ENCODE results near the gene CELF4. TPM values are rescaled to one million over a fixed set of nuclear protein-coding genes. Genes with fewer than 3 reads are reported as not detected.

Gene CELF4
- total and polyA plus RNA-seq, 2 donors (not counting 1 experiment from before 2014, with no cell fraction given), result 0.17 TPM; not detected in 1

- no peak overlapping the region for H3K4me2 ChIP-seq (ENCODE audit: extremely low read depth, insufficient read depth, low read length)
Measured at GRCh38 chr18:37252854-37253393, 312.7 kb downstream of the CELF4 start.

GRCh38 chr18:37252342-37252741 is 313.3 kb downstream of the CELF4 start:
- Histone ChIP-seq H3K27me3 (ENCODE audit: control insufficient read depth, insufficient read depth, low read length) (peaks cover 13% of the 10 kb centered on the region), H3K4me1 (ENCODE audit: control insufficient read depth, extremely low read depth, insufficient read depth, low read length) (no peaks in the 10 kb centered on the region), H2AFZ (ENCODE audit: low read length) (no peak overlapping the region), H3K36me3 (ENCODE audit: control insufficient read depth, insufficient read depth, low read length) (no peaks in the 10 kb centered on the region), H3K79me2 (ENCODE audit: control insufficient read depth, insufficient read depth, low read length) (no peaks in the 10 kb centered on the region), H3K4me3 (replicated peaks in 1 of 4; ENCODE audit: control extremely low read depth in 1 of 4, insufficient read depth in 1 of 4, low read depth in 3 of 4, low read length in 4 of 4) (no peak overlapping the region), H3K27ac (ENCODE audit: insufficient read depth, low read length) (no peak overlapping the region), H3K9ac (ENCODE audit: insufficient read depth, low read length) (no peak overlapping the region), H3K4me2 (ENCODE audit: extremely low read depth, insufficient read depth, low read length) (no peak overlapping the region), H4K20me1 (ENCODE audit: control insufficient read depth, extremely low read depth, insufficient read depth, low read length) (no peaks in the 10 kb centered on the region), H3K9me3 (ENCODE audit: control insufficient read depth, insufficient read depth, low read depth, low read length) (no peaks in the 10 kb centered on the region)
- no peak for TF ChIP-seq EZH2 (IDR thresholded peaks at IDR 0.05; ENCODE audit: low read length, missing control alignments)
- TF ChIP-seq, protein P1, sequence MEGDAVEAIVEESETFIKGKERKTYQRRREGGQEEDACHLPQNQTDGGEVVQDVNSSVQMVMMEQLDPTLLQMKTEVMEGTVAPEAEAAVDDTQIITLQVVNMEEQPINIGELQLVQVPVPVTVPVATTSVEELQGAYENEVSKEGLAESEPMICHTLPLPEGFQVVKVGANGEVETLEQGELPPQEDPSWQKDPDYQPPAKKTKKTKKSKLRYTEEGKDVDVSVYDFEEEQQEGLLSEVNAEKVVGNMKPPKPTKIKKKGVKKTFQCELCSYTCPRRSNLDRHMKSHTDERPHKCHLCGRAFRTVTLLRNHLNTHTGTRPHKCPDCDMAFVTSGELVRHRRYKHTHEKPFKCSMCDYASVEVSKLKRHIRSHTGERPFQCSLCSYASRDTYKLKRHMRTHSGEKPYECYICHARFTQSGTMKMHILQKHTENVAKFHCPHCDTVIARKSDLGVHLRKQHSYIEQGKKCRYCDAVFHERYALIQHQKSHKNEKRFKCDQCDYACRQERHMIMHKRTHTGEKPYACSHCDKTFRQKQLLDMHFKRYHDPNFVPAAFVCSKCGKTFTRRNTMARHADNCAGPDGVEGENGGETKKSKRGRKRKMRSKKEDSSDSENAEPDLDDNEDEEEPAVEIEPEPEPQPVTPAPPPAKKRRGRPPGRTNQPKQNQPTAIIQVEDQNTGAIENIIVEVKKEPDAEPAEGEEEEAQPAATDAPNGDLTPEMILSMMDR (conservative IDR thresholded peaks at IDR 0.05 in 1 of 2, IDR thresholded peaks at IDR 0.05 in 1 of 2; ENCODE audit: low read depth in 1 of 2, low read length in 2 of 2), result no peak
- no peak for DNase-seq (ENCODE audit: low read depth in 2 of 2)

More at GRCh38 chr18:37252854-37253393, 312.7 kb downstream of the CELF4 start:
- no peaks in the 10 kb centered on the region for H3K79me2 ChIP-seq (ENCODE audit: control insufficient read depth, insufficient read depth, low read length)
- H3K4me1 ChIP-seq (ENCODE audit: control insufficient read depth, extremely low read depth, insufficient read depth, low read length), result no peaks in the 10 kb centered on the region
- H4K20me1 ChIP-seq (ENCODE audit: control insufficient read depth, extremely low read depth, insufficient read depth, low read length), result no peaks in the 10 kb centered on the region
- no peak for DNase-seq (ENCODE audit: low read depth in 2 of 2)
- no peak overlapping the region for H3K9ac ChIP-seq (ENCODE audit: insufficient read depth, low read length)
- H3K27ac ChIP-seq (ENCODE audit: insufficient read depth, low read length), result no peak overlapping the region
- TF ChIP-seq, protein P1 (conservative IDR thresholded peaks at IDR 0.05 in 1 of 2, IDR thresholded peaks at IDR 0.05 in 1 of 2; ENCODE audit: low read depth in 1 of 2, low read length in 2 of 2), result no peak
- no peak for TF ChIP-seq EZH2 (IDR thresholded peaks at IDR 0.05; ENCODE audit: low read length, missing control alignments)
- no peak overlapping the region for H2AFZ ChIP-seq (ENCODE audit: low read length)
- no peak overlapping the region for H3K4me3 ChIP-seq (replicated peaks in 1 of 4; ENCODE audit: control extremely low read depth in 1 of 4, insufficient read depth in 1 of 4, low read depth in 3 of 4, low read length in 4 of 4)
- no peaks in the 10 kb centered on the region for H3K36me3 ChIP-seq (ENCODE audit: control insufficient read depth, insufficient read depth, low read length)
- peaks cover 13% of the 10 kb centered on the region for H3K27me3 ChIP-seq (ENCODE audit: control insufficient read depth, insufficient read depth, low read length)
- no peaks in the 10 kb centered on the region for H3K9me3 ChIP-seq (ENCODE audit: control insufficient read depth, insufficient read depth, low read depth, low read length)

GRCh38 chr18:37251679-37252078 is 313.9 kb downstream of the CELF4 start:
- Histone ChIP-seq H3K4me3 (replicated peaks in 1 of 4; ENCODE audit: control extremely low read depth in 1 of 4, insufficient read depth in 1 of 4, low read depth in 3 of 4, low read length in 4 of 4) (no peak overlapping the region), H3K9ac (ENCODE audit: insufficient read depth, low read length) (no peak overlapping the region), H3K27me3 (ENCODE audit: control insufficient read depth, insufficient read depth, low read length) (peaks cover 13% of the 10 kb centered on the region), H3K4me2 (ENCODE audit: extremely low read depth, insufficient read depth, low read length) (no peak overlapping the region), H4K20me1 (ENCODE audit: control insufficient read depth, extremely low read depth, insufficient read depth, low read length) (no peaks in the 10 kb centered on the region), H3K27ac (ENCODE audit: insufficient read depth, low read length) (no peak overlapping the region), H3K9me3 (ENCODE audit: control insufficient read depth, insufficient read depth, low read depth, low read length) (no peaks in the 10 kb centered on the region), H2AFZ (ENCODE audit: low read length) (no peak overlapping the region), H3K79me2 (ENCODE audit: control insufficient read depth, insufficient read depth, low read length) (no peaks in the 10 kb centered on the region), H3K4me1 (ENCODE audit: control insufficient read depth, extremely low read depth, insufficient read depth, low read length) (no peaks in the 10 kb centered on the region), H3K36me3 (ENCODE audit: control insufficient read depth, insufficient read depth, low read length) (no peaks in the 10 kb centered on the region)
- TF ChIP-seq EZH2 (IDR thresholded peaks at IDR 0.05; ENCODE audit: low read length, missing control alignments), result no peak
- TF ChIP-seq, protein P1 (conservative IDR thresholded peaks at IDR 0.05 in 1 of 2, IDR thresholded peaks at IDR 0.05 in 1 of 2; ENCODE audit: low read depth in 1 of 2, low read length in 2 of 2), result no peak
- no peak for DNase-seq (ENCODE audit: low read depth in 2 of 2)
